A673 (cell line): ENCODE measurements around the gene TSKU.

Source experiments
- EZH2 ChIP-seq: fragments of 200-600 bp; sonication (generic); IDR thresholded peaks from 2 replicates; pipeline ENCODE4 v1.6.1; 2017; ENCODE audit warnings: borderline replicate concordance, low read depth, mild to moderate bottlenecking, mixed read lengths, antibody characterized with exemption, low read length; ENCODE audit not compliant: poor library complexity, severe bottlenecking
- TF ChIP-seq, protein P1 (sequence below): fragments of 300-800, 200-600 bp; sonication (generic); conservative IDR thresholded peaks from 2 replicates; pipeline ENCODE4 v1.5.1; 2017; ENCODE audit warnings: low read depth, mild to moderate bottlenecking, antibody characterized with exemption, low read length, moderate library complexity, mixed read lengths

DNA sequence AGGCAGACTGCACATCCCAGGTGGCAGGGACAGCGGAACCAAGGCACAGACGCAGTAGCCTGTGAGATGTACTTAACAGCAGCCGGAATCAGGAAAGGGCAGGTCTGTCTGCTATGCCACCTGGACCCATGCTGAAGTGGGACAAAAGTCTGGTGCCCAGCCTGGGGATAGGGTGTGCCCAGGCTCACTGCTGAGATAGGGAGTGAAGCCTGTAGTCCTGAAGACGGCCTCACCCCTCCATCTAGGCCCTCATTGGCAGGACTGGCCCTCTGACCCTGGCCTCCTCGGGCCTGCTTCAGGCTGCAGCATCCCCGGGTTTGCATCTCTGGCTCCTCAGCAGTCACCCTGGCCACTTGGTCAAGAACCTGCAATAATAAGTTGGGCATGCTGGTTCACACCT lies 32.4 kb upstream of the TSKU start:
- TF ChIP-seq, protein P1, sequence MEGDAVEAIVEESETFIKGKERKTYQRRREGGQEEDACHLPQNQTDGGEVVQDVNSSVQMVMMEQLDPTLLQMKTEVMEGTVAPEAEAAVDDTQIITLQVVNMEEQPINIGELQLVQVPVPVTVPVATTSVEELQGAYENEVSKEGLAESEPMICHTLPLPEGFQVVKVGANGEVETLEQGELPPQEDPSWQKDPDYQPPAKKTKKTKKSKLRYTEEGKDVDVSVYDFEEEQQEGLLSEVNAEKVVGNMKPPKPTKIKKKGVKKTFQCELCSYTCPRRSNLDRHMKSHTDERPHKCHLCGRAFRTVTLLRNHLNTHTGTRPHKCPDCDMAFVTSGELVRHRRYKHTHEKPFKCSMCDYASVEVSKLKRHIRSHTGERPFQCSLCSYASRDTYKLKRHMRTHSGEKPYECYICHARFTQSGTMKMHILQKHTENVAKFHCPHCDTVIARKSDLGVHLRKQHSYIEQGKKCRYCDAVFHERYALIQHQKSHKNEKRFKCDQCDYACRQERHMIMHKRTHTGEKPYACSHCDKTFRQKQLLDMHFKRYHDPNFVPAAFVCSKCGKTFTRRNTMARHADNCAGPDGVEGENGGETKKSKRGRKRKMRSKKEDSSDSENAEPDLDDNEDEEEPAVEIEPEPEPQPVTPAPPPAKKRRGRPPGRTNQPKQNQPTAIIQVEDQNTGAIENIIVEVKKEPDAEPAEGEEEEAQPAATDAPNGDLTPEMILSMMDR = no peak
- TF ChIP-seq EZH2 = no peak
